Body of pancreas (tissue), 4 donors: ENCODE results near the gene PPP1R37. TPM values are rescaled to one million over a fixed set of nuclear protein-coding genes. Genes with fewer than 3 reads are reported as not detected.

Experiments
- ATAC-seq: fragments of 150-250 bp; one replicate; pipeline ENCODE4 v1.9.1; 2016
- DNase-seq, 4 donors: peaks; one replicate each; pipeline ENCODE4 v3.0.0-alpha.2; 2019
- H3K27ac ChIP-seq, 4 donors: fragments of 200-600 bp; sonication (generic); 1 replicate in 3 of 4; 2 replicates in 1 of 4; pipeline versions ENCODE4 v1.5.1 to v1.6.1; 2016 to 2019; ENCODE audit warnings: mild to moderate bottlenecking in 1 of 4, mixed read lengths in 1 of 4, moderate library complexity in 1 of 4
- H3K27me3 ChIP-seq, 2 donors: fragments of 200-600 bp; sonication (generic); one replicate each; pipeline ENCODE4 v1.6.0; 2016; ENCODE audit warnings: mild to moderate bottlenecking in 1 of 2
- H3K36me3 ChIP-seq, 2 donors: fragments of 200-600 bp; sonication (generic); replicated peaks in 1 of 2; 2 replicates each; pipeline ENCODE4 v1.5.1; 2016; ENCODE audit warnings: low read depth in 2 of 2; ENCODE audit not compliant: insufficient read depth in 1 of 2
- H3K4me1 ChIP-seq: fragments of 200-600 bp; sonication (generic); one replicate; pipeline ENCODE4 v1.6.0; 2016
- H3K4me3 ChIP-seq, 2 donors: fragments of 200-600 bp; sonication (generic); 1 replicate in 1 of 2; 2 replicates in 1 of 2; pipeline ENCODE4 v1.5.1; 2016 to 2019
- H3K9me3 ChIP-seq, 3 donors: fragments of 200-600 bp; sonication (generic); 1 replicate in 2 of 3; 2 replicates in 1 of 3; pipeline ENCODE4 v1.5.1; 2016
- POLR2A ChIP-seq, 3 donors: fragments of 450-650 bp; IDR thresholded peaks; one replicate each; pipeline ENCODE4 v1.6.1; 2016; ENCODE audit warnings: antibody characterized with exemption in 3 of 3, mild to moderate bottlenecking in 2 of 3
- WGBS, 2 donors: methylation state at CpG; one replicate each; pipeline ENCODE4 v1.1.5; 2017; 5-methylcytosine and 5-hydroxymethylcytosine counted together
- intact Hi-C: fragments of 100-400 bp; cut with DNase I; formaldehyde crosslinking; loops from one replicate; pipeline ENCODE4 v1.15.1; 2023
- total RNA-seq, 2 donors: library from RNA; depleted of rRNA; stranded (reverse); fragments of >200 nt; gene quantifications; one replicate each; pipeline ENCODE4 v1.1.0, GENCODE V29; 2016
- TF ChIP-seq, protein P1 (sequence below), 7 experiments: fragments of 450-650 bp in 4 of 7; fragments of 200-600 bp in 3 of 7; sonication (generic) in 3 of 7; IDR thresholded peaks; one replicate each; pipeline ENCODE4 v1.5.1; 2016 to 2019; ENCODE audit warnings: antibody characterized with exemption in 7 of 7

PPP1R37 gene
- total RNA-seq, 2 donors from 2014 or later: 16.6 to 49.8 TPM

GRCh38 chr19:45168767-45169351 lies 75.9 kb downstream of the PPP1R37 start:
- Histone ChIP-seq H3K27ac (no peak overlapping the region), H3K4me1 (no peaks in the 10 kb centered on the region), H3K9me3 (no peaks in the 10 kb centered on the region), H3K36me3 (no peaks in the 10 kb centered on the region), H3K4me3 (no peak overlapping the region), H3K27me3 (no peaks in the 10 kb centered on the region)
- intact Hi-C loops: no loop called here
- no peak for ATAC-seq
- DNase-seq: no peak
- TF ChIP-seq POLR2A (IDR thresholded peaks at IDR 0.05): no peak
- TF ChIP-seq, protein P1, sequence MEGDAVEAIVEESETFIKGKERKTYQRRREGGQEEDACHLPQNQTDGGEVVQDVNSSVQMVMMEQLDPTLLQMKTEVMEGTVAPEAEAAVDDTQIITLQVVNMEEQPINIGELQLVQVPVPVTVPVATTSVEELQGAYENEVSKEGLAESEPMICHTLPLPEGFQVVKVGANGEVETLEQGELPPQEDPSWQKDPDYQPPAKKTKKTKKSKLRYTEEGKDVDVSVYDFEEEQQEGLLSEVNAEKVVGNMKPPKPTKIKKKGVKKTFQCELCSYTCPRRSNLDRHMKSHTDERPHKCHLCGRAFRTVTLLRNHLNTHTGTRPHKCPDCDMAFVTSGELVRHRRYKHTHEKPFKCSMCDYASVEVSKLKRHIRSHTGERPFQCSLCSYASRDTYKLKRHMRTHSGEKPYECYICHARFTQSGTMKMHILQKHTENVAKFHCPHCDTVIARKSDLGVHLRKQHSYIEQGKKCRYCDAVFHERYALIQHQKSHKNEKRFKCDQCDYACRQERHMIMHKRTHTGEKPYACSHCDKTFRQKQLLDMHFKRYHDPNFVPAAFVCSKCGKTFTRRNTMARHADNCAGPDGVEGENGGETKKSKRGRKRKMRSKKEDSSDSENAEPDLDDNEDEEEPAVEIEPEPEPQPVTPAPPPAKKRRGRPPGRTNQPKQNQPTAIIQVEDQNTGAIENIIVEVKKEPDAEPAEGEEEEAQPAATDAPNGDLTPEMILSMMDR (IDR thresholded peaks at IDR 0.05): no peak
- WGBS, 2 donors: 86 to 88% methylated on average over 8 to 16 of the region's 16 CpGs

- no peak for DNase-seq
Observed at GRCh38 chr19:45169602-45170001, 76.6 kb downstream of the PPP1R37 start.

DNA sequence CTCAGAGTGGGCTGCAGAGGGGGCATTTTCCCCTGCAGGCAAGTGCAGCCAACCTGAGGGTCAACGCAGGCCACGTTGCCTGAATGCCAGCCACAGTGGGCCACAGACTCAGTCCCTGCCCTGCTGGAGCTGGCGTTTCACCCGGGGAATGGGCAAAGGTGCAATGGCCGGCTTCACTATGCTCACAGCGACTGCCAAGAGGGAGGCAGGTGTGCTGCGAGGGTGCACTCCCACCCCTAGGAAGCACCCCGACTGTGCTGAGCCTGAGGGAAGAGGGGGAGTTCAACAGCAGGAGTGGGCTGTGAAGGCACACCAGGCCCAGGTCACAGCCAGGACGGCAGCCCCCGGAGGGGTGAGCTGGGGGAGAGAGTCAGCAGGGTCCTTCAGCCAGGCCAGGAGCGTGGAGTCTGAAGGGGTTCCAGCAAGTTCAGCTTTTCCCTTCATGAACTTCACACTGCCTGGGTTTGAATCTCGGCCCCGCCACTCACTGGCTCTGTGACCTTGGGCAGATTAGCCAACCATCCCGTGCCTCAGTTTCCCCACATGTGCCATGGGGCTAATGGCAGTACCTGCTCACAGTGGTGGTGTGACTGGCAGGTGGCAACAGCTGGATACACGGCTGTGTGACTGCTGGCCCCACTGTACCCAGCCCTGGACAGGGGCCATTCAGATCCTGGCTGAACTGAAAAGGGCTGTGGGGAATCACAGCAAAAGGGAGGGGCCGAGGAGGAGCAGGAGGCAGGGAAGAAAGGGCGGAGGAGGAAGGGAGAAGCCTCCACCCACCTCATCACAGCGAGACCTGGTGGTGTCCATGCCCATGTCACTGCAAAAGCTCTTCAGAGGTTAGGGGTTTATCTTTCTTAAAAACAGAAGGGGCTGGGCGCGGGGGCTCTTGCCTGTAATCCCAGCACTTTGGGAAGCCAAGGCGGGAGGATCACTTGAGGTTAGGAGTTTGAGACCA lies 77.4 kb downstream of the PPP1R37 start:
- Histone ChIP-seq H3K27ac (no peak overlapping the region), H3K9me3 (no peaks in the 10 kb centered on the region), H3K4me1 (no peaks in the 10 kb centered on the region), H3K36me3 (no peaks in the 10 kb centered on the region), H3K4me3 (no peak overlapping the region), H3K27me3 (no peaks in the 10 kb centered on the region)
- 80 to 88% methylated on average over 16 to 21 of the region's 21 CpGs for WGBS, 2 donors
- TF ChIP-seq POLR2A (IDR thresholded peaks at IDR 0.05): no peak
- TF ChIP-seq, protein P1 (IDR thresholded peaks at IDR 0.05): no peak
- DNase-seq (no peak), ATAC-seq (no peak)
- intact Hi-C loops: no loop called here

More at GRCh38 chr19:45169602-45170001, 76.6 kb downstream of the PPP1R37 start:
- intact Hi-C loops: no loop called here
- no peaks in the 10 kb centered on the region for H3K9me3 ChIP-seq
- H3K27me3 ChIP-seq: no peaks in the 10 kb centered on the region
- no peaks in the 10 kb centered on the region for H3K36me3 ChIP-seq
- no peak overlapping the region for H3K4me3 ChIP-seq
- H3K4me1 ChIP-seq: no peaks in the 10 kb centered on the region
- no peak for TF ChIP-seq POLR2A (IDR thresholded peaks at IDR 0.05)
- TF ChIP-seq, protein P1 (IDR thresholded peaks at IDR 0.05): no peak
- 73 to 86% methylated on average over 3 to 7 of the region's 10 CpGs for WGBS, 2 donors
- no peak for ATAC-seq
- no peak overlapping the region for H3K27ac ChIP-seq

DNA sequence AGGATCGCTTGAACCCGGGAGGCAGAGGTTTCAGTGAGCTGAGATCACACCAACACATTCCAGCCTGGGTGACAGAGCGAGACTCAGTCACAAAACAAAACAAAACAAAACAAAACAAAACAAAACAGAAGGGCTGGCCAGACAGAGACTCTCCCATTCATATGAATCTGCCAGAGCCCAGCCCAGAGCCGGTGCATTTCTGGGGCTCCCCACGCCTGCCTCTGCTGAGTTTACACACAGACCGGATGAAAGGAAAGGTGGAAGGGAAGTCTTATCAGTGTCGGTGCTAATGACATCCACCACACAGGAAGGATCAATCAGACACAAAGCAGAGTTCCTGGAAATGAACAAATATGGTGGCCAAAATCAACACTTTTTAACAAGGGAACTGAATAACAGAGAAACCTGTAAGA lies 78.2 kb downstream of the PPP1R37 start:
- TF ChIP-seq POLR2A (IDR thresholded peaks at IDR 0.05): no peak
- TF ChIP-seq, protein P1 (IDR thresholded peaks at IDR 0.05): no peak
- no peak for ATAC-seq
- Histone ChIP-seq H3K4me3 (no peak overlapping the region), H3K27me3 (no peaks in the 10 kb centered on the region), H3K9me3 (no peaks in the 10 kb centered on the region), H3K36me3 (no peaks in the 10 kb centered on the region), H3K4me1 (no peaks in the 10 kb centered on the region), H3K27ac (no peak overlapping the region)
- DNase-seq: no peak
- 45 to 51% methylated on average over 7 of the region's 7 CpGs for WGBS, 2 donors
- intact Hi-C loops: no loop called here
